ENCODE data around the gene PANK1.
"Not testable (repeated sequence)": the region's sequence is repeated elsewhere in the genome, so short reads cannot be mapped to it uniquely, and the experiment has no call there.

PANK1 gene

GRCh38 chr10:89566992-89567391, 78.0 kb downstream of the PANK1 start:
- DNase-seq, result peak; percentile 60

GRCh38 chr10:89566095-89566950, 78.7 kb downstream of the PANK1 start:
- no peak for DNase-seq

GRCh38 chr10:89565180-89565579, 79.9 kb downstream of the PANK1 start:
- no peak for DNase-seq

GRCh38 chr10:89563861-89564478, 81.1 kb downstream of the PANK1 start:
- DNase-seq, result no peak

GRCh38 chr10:89563311-89563710, 81.7 kb downstream of the PANK1 start:
- DNase-seq, result no peak

GRCh38 chr10:89556600-89556999, 88.4 kb downstream of the PANK1 start:
- DNase-seq, result no peak

GRCh38 chr10:89555688-89556445, 89.2 kb downstream of the PANK1 start:
- DNase-seq, result no peak

- no peak for DNase-seq
Observed at GRCh38 chr10:89554433-89554832, 90.6 kb downstream of the PANK1 start.

- DNase-seq, result no peak
Observed at GRCh38 chr10:89553064-89553734, 91.8 kb downstream of the PANK1 start.

- no peak for DNase-seq
Observed at GRCh38 chr10:89552213-89552612, 92.8 kb downstream of the PANK1 start.

GRCh38 chr10:89550509-89550908, 94.5 kb downstream of the PANK1 start:
- DNase-seq, result no peak

- DNase-seq, result no peak
Observed at GRCh38 chr10:89549510-89549909, 95.5 kb downstream of the PANK1 start.

- no peak for DNase-seq
Observed at GRCh38 chr10:89548673-89549072, 96.4 kb downstream of the PANK1 start.

- DNase-seq, result no peak
Observed at GRCh38 chr10:89547853-89548513, 97.1 kb downstream of the PANK1 start.

- DNase-seq, result not testable (repeated sequence)
Observed at GRCh38 chr10:89546651-89547050, 98.4 kb downstream of the PANK1 start.

- DNase-seq, result no peak
Observed at GRCh38 chr10:89543841-89544240, 101.2 kb downstream of the PANK1 start.

GRCh38 chr10:89540420-89540949, 104.6 kb downstream of the PANK1 start:
- no peak for DNase-seq

GRCh38 chr10:89537364-89537763, 107.7 kb downstream of the PANK1 start:
- DNase-seq, result no peak

GRCh38 chr10:89536013-89536354, 109.1 kb downstream of the PANK1 start:
- no peak for DNase-seq

- peak; percentile 70 for DNase-seq
Observed at GRCh38 chr10:89535171-89536012, 109.7 kb downstream of the PANK1 start, which contains the start of gene SLC16A12. Gene SLC16A12 (minus strand): TSS chr10:89535594. CDS start chr10:89462578, 73,016 bp downstream.

- DNase-seq, result no peak
Observed at GRCh38 chr10:89534826-89535166, 110.2 kb downstream of the PANK1 start.

Data from right hindlimb (tissue), 1 donor.